WERI-Rb-1 (cell line): ENCODE data around the gene TNPO3.
"Not testable (repeated sequence)": the region's sequence is repeated elsewhere in the genome, so short reads cannot be mapped to it uniquely, and the experiment has no call there.

ENCODE experiments used
- DNase-seq: peaks from one replicate; pipeline ENCODE4 v3.0.0-alpha.2; 2020
- H3K27ac ChIP-seq: fragments of 250-450 bp; sonication (Bioruptor Pico); 2 replicates; pipeline ENCODE4 v1.5.1; 2020; ENCODE audit warnings: mild to moderate bottlenecking, moderate library complexity
- H3K27me3 ChIP-seq: fragments of 250-450 bp; sonication (Bioruptor Pico); 2 replicates; pipeline ENCODE4 v1.5.1; 2021; ENCODE audit warnings: mild to moderate bottlenecking, low read depth, moderate library complexity; ENCODE audit not compliant: insufficient read depth, severe bottlenecking
- H3K36me3 ChIP-seq: fragments of 250-450 bp; sonication (Bioruptor Pico); 2 replicates; pipeline ENCODE4 v1.5.1; 2020; ENCODE audit warnings: mild to moderate bottlenecking, moderate library complexity
- H3K4me3 ChIP-seq: 2 replicates; pipeline ENCODE4 v1.5.1; 2011; ENCODE audit warnings: low read depth, mild to moderate bottlenecking, control low read depth, low read length
- H3K9me3 ChIP-seq: fragments of 250-450 bp; sonication (Bioruptor Pico); 2 replicates; pipeline ENCODE4 v1.5.1; 2021; ENCODE audit warnings: mild to moderate bottlenecking, moderate library complexity; ENCODE audit not compliant: severe bottlenecking
- TF ChIP-seq, protein P1 (sequence below): IDR thresholded peaks from 2 replicates; pipeline ENCODE4 v1.5.1; 2011; ENCODE audit warnings: low read depth, mild to moderate bottlenecking, control low read depth, inconsistent platforms, low read length

Gene TNPO3

DNA sequence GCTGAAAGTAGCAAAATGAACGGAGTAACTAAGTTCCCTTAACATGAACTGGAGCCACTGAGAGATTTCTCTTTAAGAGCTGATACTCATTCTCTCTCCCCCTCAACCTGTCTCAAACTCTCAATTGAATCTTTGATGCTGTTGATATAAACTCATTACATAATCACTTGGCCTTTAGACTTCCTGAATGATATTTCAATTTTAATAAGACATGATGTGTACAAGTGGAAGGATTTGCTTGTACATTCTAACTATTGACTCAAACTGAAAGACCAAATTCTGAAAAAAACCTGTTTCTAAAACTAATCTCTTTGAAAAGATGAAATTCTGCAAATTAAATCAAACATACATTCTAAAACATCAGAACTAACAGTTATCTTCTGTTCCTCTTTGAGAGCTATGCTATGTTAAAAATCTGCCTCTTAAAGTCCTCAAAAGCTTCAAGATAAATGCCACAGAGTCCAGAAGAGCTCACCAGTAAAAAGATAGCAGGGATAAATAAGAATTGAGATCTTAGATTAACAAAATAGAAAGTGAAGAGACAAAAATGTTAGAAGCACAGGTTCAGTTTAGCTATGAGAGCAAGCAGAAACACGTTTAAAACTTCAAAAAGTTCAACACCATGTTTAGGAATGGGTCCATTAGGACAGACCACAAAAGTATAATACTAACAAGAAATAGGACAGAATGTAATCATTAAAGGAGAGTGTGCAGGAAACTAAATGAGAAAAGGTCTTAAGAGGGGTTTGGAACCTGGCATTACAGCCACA, 46.1 kb downstream of the TNPO3 start:
- Histone ChIP-seq H3K27me3 (no peaks in the 10 kb centered on the region), H3K36me3 (peaks cover 77% of the 10 kb centered on the region), H3K9me3 (no peaks in the 10 kb centered on the region), H3K27ac (no peak overlapping the region), H3K4me3 (no peak overlapping the region)
- TF ChIP-seq, protein P1, sequence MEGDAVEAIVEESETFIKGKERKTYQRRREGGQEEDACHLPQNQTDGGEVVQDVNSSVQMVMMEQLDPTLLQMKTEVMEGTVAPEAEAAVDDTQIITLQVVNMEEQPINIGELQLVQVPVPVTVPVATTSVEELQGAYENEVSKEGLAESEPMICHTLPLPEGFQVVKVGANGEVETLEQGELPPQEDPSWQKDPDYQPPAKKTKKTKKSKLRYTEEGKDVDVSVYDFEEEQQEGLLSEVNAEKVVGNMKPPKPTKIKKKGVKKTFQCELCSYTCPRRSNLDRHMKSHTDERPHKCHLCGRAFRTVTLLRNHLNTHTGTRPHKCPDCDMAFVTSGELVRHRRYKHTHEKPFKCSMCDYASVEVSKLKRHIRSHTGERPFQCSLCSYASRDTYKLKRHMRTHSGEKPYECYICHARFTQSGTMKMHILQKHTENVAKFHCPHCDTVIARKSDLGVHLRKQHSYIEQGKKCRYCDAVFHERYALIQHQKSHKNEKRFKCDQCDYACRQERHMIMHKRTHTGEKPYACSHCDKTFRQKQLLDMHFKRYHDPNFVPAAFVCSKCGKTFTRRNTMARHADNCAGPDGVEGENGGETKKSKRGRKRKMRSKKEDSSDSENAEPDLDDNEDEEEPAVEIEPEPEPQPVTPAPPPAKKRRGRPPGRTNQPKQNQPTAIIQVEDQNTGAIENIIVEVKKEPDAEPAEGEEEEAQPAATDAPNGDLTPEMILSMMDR: no peak
- no peak for DNase-seq

DNA sequence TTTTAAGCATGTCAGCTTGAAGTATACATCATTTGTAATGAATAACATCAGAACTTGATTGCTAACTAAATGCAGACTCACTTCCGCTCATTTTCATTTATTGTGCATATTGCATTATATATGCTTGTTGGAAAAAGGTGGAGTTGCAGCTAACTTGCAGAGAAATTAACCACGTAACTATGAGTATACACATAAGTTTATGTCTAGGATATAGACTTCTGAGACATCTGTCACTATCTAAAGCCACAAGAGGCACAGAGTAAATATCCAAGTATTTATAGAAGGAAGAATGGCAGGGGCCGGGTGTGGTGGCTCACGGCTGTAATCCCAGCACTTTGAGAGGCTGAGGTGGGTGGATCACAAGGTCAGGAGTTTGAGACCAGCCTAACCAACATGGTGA, 47.3 kb downstream of the TNPO3 start:
- TF ChIP-seq, protein P1: no peak
- H3K4me3 ChIP-seq: no peak overlapping the region

DNA sequence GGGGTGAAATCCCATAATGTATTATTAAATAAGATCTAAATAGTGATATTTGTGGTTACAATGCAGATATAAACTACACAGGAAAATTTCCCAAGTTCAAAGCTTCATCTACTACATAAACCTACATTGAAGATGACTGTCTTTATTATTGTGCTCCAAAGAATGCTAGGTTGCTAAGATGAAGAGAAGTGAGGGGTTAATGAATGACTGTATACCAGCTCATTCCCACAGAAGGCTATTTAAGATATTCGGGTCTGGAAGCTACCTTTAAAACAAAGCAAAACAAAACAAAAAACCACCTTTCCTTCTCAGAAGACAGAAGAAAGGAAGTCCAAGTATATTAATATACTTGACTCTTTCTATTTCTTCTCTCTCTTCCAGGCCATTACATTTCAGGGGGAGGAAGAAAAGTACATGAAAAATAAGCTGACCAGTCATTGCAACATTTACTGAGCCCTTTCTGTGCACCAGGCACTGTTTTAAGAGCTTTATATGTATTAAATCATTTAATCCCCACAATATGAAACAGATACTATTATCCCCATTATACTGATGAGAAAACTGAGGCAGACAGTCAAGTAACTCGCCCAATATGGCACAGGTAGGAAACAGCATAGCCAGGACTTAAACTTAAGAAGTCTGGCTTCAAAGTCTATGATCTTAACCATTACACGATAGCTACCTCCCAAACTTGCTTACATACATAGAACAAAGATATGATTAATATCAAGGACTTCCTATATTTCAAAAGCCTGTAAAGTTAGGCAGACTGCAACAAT, 48.1 kb downstream of the TNPO3 start:
- no peak overlapping the region for H3K27ac ChIP-seq
- H3K4me3 ChIP-seq: no peak overlapping the region
- H3K36me3 ChIP-seq: peaks cover 74% of the 10 kb centered on the region
- no peaks in the 10 kb centered on the region for H3K27me3 ChIP-seq
- no peak for DNase-seq
- TF ChIP-seq, protein P1: no peak
- H3K9me3 ChIP-seq: no peaks in the 10 kb centered on the region

More for the DNA sequence above, 47.3 kb downstream of the TNPO3 start:
- Histone ChIP-seq H3K9me3 (no peaks in the 10 kb centered on the region), H3K27ac (no peak overlapping the region), H3K27me3 (no peaks in the 10 kb centered on the region), H3K36me3 (peaks cover 73% of the 10 kb centered on the region)
- DNase-seq: no peak

DNA sequence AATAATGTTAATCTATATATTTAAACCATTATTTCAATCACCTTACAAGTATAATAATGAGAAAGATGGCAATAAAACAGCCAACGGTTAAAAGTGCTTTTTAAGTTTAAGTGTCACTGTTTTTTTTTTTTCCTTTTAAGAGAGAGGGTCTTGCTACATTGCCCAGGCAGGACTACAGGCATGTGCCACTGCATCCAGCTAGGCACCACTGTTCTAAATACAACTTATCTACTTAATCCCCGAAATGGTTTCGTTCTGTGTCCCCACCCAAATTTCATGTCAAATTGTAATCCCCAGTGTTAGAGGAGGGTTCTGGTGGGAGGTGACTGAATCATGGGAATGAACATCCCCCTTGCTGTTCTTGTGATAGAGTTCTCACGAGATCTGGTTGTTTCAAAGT, 49.7 kb downstream of the TNPO3 start:
- TF ChIP-seq, protein P1: no peak
- peaks cover 82% of the 10 kb centered on the region for H3K36me3 ChIP-seq
- no peak for DNase-seq

DNA sequence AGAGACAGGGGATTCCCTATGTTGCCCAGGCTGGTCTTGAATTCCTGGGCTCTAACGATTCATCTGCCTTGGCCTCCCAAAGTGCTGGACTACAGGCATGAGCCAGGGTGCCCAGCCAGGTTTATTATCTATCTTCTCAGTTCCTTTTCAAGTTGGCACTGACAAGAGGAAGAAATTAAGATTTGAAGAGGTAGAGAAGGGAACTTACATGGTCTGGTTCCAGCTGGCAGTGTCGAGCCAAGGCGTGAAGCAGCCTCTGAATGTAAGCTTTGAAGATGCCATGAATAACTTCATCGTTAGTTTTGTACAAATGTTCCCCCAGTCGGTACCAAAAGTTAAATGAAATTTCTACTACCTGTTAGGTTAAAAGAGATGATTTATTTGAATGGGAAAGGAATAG, 57.7 kb downstream of the TNPO3 start:
- Histone ChIP-seq H3K36me3 (peaks cover 67% of the 10 kb centered on the region), H3K9me3 (no peaks in the 10 kb centered on the region), H3K27ac (no peak overlapping the region), H3K4me3 (no peak overlapping the region), H3K27me3 (no peaks in the 10 kb centered on the region)
- no peak for DNase-seq
- TF ChIP-seq, protein P1: no peak

More for the DNA sequence above, 49.7 kb downstream of the TNPO3 start:
- Histone ChIP-seq H3K9me3 (no peaks in the 10 kb centered on the region), H3K4me3 (no peak overlapping the region), H3K27me3 (no peaks in the 10 kb centered on the region), H3K27ac (no peak overlapping the region)

DNA sequence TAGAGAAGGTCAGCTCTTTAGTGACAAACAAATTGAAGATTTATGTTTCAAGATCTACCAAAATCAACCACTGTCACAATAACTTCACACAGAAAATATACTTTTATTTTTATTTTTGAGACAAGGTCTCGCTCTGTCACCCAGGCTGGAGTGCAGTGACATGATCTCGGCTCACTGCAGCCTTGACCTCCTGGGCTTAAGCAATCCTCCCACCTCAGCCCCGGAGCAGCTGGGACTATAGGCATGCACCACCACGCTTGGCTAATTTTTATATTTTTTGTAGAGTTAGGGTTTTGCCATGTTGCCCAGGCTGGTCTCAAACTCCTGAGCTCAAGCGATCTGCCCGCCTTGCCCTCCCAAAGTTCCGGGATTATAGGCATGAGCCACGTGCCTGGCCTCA, 60.4 kb downstream of the TNPO3 start:
- not testable (repeated sequence) for H3K4me3 ChIP-seq, H3K9me3 ChIP-seq, H3K27me3 ChIP-seq, H3K27ac ChIP-seq, DNase-seq
- H3K36me3 ChIP-seq: peaks cover 64% of the 10 kb centered on the region
